DND-41 (cell line): Measurements from ENCODE around the gene NXNL2.

Experiments used
- ATAC-seq: fragments of 200-7000 bp; cut with Tn5 transposase; 3 replicates; pipeline ENCODE4 v1.9.1; 2021; ENCODE audit warnings: low read depth; ENCODE audit not compliant: insufficient read depth
- DNase-seq: peaks from one replicate; pipeline ENCODE4 v3.0.0-alpha.2; 2020
- H2AFZ ChIP-seq: 2 replicates; pipeline ENCODE4 v1.6.0; 2012; ENCODE audit warnings: low read depth, low read length
- H3K27ac ChIP-seq: 2 replicates; pipeline ENCODE4 v1.5.1; 2012; ENCODE audit warnings: low read length, inconsistent platforms
- H3K27me3 ChIP-seq: fragments of 200-600 bp; sonication (generic); 2 replicates; pipeline ENCODE4 v1.6.0; 2012; ENCODE audit warnings: low read length, mild to moderate bottlenecking, inconsistent platforms; ENCODE audit not compliant: insufficient read depth, poor library complexity
- H3K36me3 ChIP-seq: 2 replicates; pipeline ENCODE4 v1.5.1; 2012; ENCODE audit warnings: low read length, inconsistent platforms; ENCODE audit not compliant: insufficient read depth
- H3K4me1 ChIP-seq: 2 replicates; pipeline ENCODE4 v1.5.1; 2012; ENCODE audit warnings: mild to moderate bottlenecking, low read length; ENCODE audit not compliant: insufficient read depth
- H3K4me2 ChIP-seq: 2 replicates; pipeline ENCODE4 v1.6.0; 2012; ENCODE audit warnings: mild to moderate bottlenecking, moderate library complexity, low read length, inconsistent platforms; ENCODE audit not compliant: insufficient read depth
- H3K4me3 ChIP-seq, 2 experiments: fragments of 200-600 bp in 1 of 2; shearing (Covaris generic) in 1 of 2; 2 replicates each; pipeline ENCODE4 v1.5.1; 2012 to 2016; ENCODE audit warnings: inconsistent platforms in 2 of 2, low read length in 2 of 2, mild to moderate bottlenecking in 2 of 2, low read depth in 1 of 2, moderate library complexity in 1 of 2
- H3K79me2 ChIP-seq: 2 replicates; pipeline ENCODE4 v1.6.0; 2012; ENCODE audit warnings: low read length, inconsistent platforms; ENCODE audit not compliant: insufficient read depth
- H3K9ac ChIP-seq: 2 replicates; pipeline ENCODE4 v1.6.0; 2012; ENCODE audit warnings: low read depth, mild to moderate bottlenecking, inconsistent platforms, low read length, moderate library complexity
- H3K9me3 ChIP-seq: 2 replicates; pipeline ENCODE4 v1.5.1; 2012; ENCODE audit warnings: low read length, moderate library complexity, mild to moderate bottlenecking, inconsistent platforms; ENCODE audit not compliant: insufficient read depth, severe bottlenecking
- H4K20me1 ChIP-seq: 2 replicates; pipeline ENCODE4 v1.6.0; 2012; ENCODE audit warnings: low read length; ENCODE audit not compliant: insufficient read depth
- EZH2 ChIP-seq: IDR thresholded peaks from 3 replicates; pipeline ENCODE4 v1.6.1; 2012; ENCODE audit warnings: borderline replicate concordance, low read depth, mild to moderate bottlenecking, moderate library complexity, low read length, inconsistent platforms; ENCODE audit not compliant: severe bottlenecking
- TF ChIP-seq, protein P1 (sequence below): IDR thresholded peaks from 2 replicates; pipeline ENCODE4 v1.5.1; 2012; ENCODE audit warnings: borderline replicate concordance, low read length, moderate library complexity, mild to moderate bottlenecking; ENCODE audit not compliant: poor library complexity, severe bottlenecking; ENCODE audit errors: extremely low read depth

Gene NXNL2

DNA sequence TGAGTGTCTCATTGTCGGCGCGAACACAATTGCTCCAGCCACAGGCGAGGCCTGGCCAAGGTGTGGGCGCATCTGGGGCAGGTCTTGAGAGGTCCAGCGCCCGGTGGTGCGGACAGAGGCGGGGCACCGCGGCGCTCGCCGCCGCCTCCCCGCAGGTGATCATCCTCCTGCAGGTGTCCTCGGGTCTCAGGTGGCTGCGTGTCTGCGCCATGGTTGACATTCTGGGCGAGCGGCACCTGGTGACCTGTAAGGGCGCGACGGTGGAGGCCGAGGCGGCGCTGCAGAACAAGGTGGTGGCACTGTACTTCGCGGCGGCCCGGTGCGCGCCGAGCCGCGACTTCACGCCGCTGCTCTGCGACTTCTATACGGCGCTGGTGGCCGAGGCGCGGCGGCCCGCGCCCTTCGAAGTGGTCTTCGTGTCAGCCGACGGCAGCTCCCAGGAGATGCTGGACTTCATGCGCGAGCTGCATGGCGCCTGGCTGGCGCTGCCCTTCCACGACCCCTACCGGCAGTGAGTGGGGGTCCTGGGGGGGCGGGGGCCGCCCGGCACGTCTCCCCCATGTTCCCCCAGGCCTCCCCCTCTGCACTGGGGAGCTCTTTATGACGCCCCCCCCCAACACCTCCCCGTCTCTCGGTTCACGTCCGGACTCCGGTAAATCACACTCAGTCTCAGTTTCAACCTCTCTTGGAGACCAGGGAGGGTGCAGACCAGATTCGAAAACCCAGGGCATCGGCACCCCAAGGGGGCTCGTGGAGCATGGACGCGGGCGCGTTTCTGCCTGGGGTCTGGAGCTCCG is 446 bp downstream of the NXNL2 start:
- Histone ChIP-seq H3K36me3 (no peaks in the 10 kb centered on the region), H3K4me3 (no peak overlapping the region), H3K4me2 (no peak overlapping the region), H3K9me3 (no peaks in the 10 kb centered on the region), H2AFZ (no peak overlapping the region), H3K27ac (no peak overlapping the region), H3K9ac (no peak overlapping the region), H3K79me2 (no peaks in the 10 kb centered on the region), H3K27me3 (no peaks in the 10 kb centered on the region), H4K20me1 (no peaks in the 10 kb centered on the region), H3K4me1 (no peaks in the 10 kb centered on the region)
- ATAC-seq: no peak
- no peak for DNase-seq
- no peak for TF ChIP-seq EZH2
- TF ChIP-seq, protein P1, sequence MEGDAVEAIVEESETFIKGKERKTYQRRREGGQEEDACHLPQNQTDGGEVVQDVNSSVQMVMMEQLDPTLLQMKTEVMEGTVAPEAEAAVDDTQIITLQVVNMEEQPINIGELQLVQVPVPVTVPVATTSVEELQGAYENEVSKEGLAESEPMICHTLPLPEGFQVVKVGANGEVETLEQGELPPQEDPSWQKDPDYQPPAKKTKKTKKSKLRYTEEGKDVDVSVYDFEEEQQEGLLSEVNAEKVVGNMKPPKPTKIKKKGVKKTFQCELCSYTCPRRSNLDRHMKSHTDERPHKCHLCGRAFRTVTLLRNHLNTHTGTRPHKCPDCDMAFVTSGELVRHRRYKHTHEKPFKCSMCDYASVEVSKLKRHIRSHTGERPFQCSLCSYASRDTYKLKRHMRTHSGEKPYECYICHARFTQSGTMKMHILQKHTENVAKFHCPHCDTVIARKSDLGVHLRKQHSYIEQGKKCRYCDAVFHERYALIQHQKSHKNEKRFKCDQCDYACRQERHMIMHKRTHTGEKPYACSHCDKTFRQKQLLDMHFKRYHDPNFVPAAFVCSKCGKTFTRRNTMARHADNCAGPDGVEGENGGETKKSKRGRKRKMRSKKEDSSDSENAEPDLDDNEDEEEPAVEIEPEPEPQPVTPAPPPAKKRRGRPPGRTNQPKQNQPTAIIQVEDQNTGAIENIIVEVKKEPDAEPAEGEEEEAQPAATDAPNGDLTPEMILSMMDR: no peak

DNA sequence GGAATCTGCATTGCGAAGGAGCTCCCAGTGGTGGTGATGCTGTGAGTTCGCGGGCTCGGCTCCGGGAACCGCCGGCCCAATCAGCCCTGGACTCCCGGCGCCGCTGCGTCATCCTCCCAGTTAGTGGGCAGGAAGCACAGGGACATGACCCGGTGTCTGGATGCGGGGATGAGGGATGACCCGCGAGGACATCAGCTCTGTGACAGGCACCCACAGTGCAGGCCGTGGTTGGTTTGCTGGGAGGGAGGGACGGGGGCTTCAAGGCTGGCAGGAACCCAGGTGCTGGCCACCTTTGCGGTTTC is 996 bp downstream of the NXNL2 start:
- no peak overlapping the region for H3K4me2 ChIP-seq

DNA sequence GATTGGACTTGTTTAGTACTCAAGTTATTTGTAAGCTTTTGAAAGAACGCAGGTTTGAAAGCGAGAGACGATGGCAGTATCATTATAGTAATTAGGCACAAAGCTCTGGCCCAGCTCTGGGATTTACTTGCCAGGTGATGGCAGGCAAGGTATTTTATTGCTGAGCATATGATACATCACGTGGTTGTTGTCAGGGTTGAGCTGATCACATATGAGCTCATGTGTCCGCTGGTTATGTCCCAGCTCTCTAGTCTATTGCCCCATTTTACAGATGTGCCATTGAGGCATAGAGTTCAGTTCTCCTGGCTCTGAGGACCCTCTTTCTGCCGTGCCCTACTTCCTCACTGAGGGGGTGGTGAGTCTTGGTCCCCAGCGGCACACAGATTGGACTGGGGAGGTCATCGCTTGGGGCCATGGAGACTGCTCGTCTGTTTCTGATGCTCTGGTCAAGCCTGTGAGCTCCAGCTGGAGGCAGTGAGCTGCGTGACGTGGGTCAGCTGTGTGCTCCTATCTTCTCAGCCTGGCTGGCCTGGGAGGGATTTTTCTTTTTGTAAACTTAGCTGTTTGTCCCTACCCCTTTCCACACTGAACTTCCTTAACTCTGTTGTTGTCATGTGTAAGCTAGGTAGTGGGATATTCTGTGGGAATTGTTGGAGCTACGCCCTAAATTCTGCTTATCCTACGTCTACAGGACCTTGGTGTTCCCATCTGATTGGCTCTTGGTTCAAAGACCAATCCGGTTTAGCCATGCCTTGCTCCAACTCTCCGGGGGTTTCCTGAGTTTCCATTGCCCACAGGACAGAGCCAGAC is 2.2 kb downstream of the NXNL2 start:
- Histone ChIP-seq H3K4me1 (no peaks in the 10 kb centered on the region), H3K27me3 (no peaks in the 10 kb centered on the region), H3K79me2 (no peaks in the 10 kb centered on the region), H4K20me1 (no peaks in the 10 kb centered on the region), H3K9me3 (no peaks in the 10 kb centered on the region), H3K4me3 (no peak overlapping the region), H3K27ac (no peak overlapping the region), H3K4me2 (no peak overlapping the region), H3K36me3 (no peaks in the 10 kb centered on the region), H2AFZ (no peak overlapping the region), H3K9ac (no peak overlapping the region)
- DNase-seq: no peak
- TF ChIP-seq, protein P1: no peak
- TF ChIP-seq EZH2: no peak
- ATAC-seq: no peak

More for the DNA sequence above, 996 bp downstream of the NXNL2 start:
- no peaks in the 10 kb centered on the region for H3K27me3 ChIP-seq
- DNase-seq (no peak), ATAC-seq (no peak)
- no peaks in the 10 kb centered on the region for H3K9me3 ChIP-seq
- H3K4me1 ChIP-seq: no peaks in the 10 kb centered on the region
- H3K27ac ChIP-seq: no peak overlapping the region
- no peaks in the 10 kb centered on the region for H4K20me1 ChIP-seq
- TF ChIP-seq EZH2: no peak
- TF ChIP-seq, protein P1: no peak
- H3K4me3 ChIP-seq: no peak overlapping the region
- H2AFZ ChIP-seq: no peak overlapping the region
- H3K9ac ChIP-seq: no peak overlapping the region
- no peaks in the 10 kb centered on the region for H3K79me2 ChIP-seq
- H3K36me3 ChIP-seq: no peaks in the 10 kb centered on the region
